ENCODE data around the gene NMNAT2.

The NMNAT2 gene

DNA sequence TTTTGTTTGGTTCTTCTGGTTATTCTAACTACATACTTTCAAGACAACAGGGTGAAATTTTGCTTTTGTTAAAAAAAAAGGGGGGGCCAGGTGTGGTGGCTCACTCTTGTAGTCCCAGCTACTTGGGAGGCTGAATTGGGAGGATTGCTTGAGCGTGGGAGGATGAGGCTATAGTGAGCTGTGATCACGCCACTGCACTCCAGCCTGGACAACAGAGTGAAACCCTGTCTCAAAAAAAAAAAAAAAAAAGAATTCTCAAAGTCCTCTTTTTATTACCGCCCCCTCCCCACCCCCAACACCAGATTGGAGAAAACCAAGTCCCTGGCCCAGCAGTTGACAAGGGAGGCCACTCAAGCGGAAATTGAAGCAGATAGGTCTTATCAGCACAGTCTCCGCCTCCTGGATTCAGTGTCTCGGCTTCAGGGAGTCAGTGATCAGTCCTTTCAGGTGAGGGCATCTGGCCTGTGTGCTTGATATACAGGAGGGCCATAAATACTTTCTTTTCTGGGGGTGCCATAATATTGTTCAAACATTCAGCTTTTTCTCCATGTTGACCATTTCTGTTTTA is 181.9 kb downstream of the NMNAT2 start:
- no peak for DNase-seq (ENCODE audit: low read depth)

DNA sequence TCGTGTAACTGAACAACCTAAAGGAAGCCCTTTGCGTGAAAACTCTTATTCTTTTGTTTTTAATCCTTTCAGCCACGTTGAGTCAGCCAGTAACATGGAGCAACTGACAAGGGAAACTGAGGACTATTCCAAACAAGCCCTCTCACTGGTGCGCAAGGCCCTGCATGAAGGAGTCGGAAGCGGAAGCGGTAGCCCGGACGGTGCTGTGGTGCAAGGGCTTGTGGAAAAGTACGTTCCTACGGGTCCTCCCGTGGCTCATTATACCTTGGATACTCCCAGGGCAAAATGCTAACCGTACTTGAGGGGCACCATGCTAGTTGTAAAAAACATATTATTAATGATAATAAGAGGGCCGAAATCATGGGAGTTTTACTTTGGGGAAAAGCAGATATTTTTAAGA is 182.7 kb downstream of the NMNAT2 start:
- DNase-seq (ENCODE audit: low read depth) = no peak

GRCh38 chr1:183234660-183235476 is 183.3 kb downstream of the NMNAT2 start:
- no peak for DNase-seq (ENCODE audit: low read depth)

- no peak for DNase-seq (ENCODE audit: low read depth)
These were observed 185.1 kb downstream of the NMNAT2 start for GRCh38 chr1:183233113-183233512.

DNA sequence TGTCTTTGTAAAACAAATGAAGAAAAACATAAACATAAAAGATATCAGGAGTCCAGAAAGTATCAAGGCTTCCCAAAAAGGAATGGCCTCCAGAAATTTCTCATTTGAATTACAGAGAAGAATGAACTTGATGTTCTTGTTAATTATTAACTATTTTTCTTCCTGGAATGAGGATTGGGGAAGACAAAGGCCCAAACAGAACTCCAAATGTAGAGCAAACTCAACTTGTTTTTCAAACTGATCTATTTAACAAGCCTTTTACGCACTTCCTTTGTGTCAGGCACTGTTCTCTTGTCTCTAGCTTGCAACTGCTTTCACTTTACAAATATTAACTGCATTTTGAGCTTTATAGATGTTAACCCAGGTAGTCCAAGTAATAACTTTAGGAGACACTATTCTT is 186.6 kb downstream of the NMNAT2 start:
- DNase-seq (ENCODE audit: low read depth) = no peak

- DNase-seq (ENCODE audit: low read depth) = no peak
These were observed 187.8 kb downstream of the NMNAT2 start for GRCh38 chr1:183230413-183230812.

DNA sequence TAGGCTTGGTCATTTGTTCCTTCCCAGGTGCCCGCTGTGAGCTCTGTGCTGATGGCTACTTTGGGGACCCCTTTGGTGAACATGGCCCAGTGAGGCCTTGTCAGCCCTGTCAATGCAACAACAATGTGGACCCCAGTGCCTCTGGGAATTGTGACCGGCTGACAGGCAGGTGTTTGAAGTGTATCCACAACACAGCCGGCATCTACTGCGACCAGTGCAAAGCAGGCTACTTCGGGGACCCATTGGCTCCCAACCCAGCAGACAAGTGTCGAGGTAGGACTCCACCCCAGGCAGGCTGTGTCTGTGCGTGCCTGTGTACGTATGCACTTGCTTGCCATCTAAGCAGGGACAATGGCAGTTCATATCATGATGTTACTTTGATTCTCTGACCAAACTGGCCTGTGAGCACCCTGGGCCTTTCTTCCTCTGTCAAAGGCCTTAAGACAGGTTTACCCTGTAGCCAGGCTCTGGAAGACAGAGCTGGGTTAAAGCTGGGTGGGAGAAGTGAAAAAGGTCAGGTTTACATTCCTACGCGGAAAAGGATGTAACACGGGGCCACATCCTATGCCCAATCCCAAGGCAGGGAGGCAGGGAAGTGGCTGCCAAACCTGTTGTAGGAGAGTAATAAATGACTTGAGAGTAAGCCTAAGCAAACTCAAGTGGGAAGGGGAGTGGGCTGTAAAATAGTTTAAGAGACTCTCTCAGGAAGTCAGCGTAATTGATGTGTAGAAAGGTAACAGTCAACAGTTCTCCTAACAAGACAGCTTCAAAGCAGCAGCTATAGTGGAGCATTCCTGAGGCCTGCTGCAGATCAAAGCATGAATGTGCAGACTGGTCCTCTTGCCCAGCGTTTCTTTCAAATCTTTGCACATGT is 189.6 kb downstream of the NMNAT2 start:
- no peak for DNase-seq (ENCODE audit: low read depth)

GRCh38 chr1:183227422-183228346 is 190.5 kb downstream of the NMNAT2 start:
- peak; percentile 11 for DNase-seq (ENCODE audit: low read depth)

DNA sequence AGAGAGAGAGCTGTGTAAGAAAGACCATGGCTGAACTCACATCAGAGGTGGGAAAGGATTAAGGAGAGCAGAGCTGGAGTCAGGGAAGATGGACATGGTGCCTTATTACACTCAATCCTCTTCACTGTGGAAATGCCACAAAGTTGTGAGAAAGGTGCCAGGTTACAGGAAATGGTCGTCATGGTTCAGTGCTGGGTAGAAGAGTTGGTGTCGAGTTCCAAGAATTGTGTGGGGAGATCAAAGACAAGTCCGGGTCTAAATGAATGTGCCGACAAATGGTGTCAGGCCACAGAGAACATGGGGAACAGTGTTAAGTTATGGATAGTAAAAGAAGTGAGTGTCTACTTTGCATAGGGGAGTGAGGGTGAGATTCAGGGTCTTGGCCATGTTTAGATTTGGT is 191.2 kb downstream of the NMNAT2 start:
- DNase-seq (ENCODE audit: low read depth) = no peak

- DNase-seq (ENCODE audit: low read depth) = no peak
These were observed 191.8 kb downstream of the NMNAT2 start for GRCh38 chr1:183226361-183226760.

- no peak for DNase-seq (ENCODE audit: low read depth)
These were observed 194.7 kb downstream of the NMNAT2 start for GRCh38 chr1:183223467-183223866.

DNA sequence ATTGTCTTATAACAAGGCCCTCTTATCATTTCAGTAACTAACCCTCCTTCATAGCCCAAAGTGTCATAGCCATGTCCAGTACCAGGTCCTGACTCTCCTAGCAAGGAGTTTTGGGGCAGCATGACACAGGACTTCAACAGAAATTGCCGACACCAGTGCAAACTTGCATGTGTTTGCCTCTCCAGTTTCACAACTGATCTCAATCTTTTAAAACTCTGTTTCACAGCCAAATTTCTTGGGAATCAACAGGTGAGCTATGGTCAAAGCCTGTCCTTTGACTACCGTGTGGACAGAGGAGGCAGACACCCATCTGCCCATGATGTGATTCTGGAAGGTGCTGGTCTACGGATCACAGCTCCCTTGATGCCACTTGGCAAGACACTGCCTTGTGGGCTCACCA is 195.3 kb downstream of the NMNAT2 start:
- no peak for DNase-seq (ENCODE audit: low read depth)

DNA sequence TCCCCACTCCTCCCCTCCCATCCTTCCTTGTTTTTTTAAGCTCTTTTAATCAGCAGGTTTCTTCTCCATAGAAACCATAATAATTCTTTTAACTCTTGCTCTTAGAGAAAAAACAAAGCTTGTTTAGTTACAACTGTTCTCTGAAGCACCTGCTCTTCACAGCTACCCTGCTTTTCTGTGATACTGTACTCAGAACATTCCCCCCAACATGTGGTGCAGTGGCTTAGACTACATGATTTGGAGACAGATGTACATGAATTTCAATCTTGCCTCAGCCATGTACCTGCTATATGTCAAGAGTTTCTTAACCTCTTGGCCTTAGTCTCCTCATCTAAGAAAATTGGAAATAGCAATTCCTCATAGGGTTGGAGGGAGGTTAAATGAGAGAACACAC is 198.6 kb downstream of the NMNAT2 start:
- no peak for DNase-seq (ENCODE audit: low read depth)

GRCh38 chr1:183218971-183219615 is 199.1 kb downstream of the NMNAT2 start:
- no peak for DNase-seq (ENCODE audit: low read depth)

DNA sequence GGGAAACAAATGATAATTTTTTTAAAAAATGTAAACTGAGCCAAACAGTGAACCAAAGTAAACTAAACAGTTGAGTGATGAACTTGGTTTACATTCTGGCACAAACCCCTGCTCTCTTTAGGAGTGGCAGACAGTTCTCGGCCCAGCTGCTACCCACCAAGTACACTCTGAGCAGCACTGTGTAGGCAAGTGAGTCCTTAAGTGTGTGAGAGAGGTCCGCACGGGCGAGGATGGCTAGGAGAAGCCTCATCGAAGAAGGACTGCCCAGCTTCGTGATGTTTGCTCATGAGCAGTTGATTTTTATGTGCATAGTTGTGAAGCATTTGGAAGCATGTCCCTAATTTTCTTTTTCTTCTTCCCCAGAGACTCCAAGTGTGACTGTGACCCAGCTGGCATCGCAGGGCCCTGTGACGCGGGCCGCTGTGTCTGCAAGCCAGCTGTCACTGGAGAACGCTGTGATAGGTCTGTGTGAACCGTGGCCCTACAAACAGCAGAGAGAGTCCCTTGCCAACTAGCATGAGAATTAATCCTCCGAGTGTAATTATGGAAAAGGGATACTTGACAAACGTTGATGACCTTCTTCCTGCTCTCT is 200.1 kb downstream of the NMNAT2 start:
- no peak for DNase-seq (ENCODE audit: low read depth)

DNA sequence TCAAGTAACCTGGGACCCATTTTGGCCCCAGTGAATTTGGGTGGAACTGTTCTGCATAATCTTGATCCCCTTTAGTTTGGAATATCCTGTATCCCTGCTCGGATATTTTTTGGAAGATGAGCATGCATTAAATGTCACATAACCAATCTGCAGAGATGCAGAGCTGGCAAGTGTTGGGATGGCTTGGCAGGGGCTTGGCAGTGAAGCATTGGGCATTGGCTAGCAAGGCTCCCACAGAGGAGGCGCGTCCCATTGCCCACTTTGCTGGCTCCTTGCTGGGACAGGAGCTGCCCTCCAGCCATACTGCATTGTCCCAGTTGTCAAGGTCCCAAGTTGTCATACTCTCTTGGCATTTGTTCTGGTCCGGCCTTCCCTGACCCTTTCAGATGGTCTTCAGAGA is 202.2 kb downstream of the NMNAT2 start:
- no peak for DNase-seq (ENCODE audit: low read depth)

DNA sequence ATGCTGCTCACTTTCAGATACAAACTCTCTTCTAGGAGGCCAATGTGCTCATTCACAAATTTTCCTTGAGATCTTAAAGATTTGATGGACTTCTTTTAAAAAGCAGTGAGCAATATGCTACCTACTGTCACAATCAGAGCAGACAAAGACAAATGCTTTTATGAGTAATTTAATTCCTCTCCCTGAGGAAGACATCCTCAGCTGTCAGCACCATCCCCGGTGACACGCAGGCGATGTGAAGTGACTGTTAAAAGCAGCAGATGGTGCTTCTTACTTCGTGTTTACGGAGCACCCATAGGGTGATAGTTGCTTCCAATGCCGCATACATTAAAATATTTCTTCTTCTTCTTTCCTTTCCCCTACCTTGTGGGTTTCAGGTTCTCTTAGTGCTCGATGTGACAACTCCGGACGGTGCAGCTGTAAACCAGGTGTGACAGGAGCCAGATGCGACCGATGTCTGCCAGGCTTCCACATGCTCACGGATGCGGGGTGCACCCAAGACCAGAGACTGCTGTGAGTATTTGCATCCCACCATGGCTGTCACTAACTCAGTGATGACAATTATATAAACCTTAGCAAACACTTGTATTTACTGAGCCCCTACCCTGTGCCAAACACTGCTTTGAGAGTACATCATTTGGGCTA is 203.0 kb downstream of the NMNAT2 start:
- DNase-seq (ENCODE audit: low read depth) = no peak

DNA sequence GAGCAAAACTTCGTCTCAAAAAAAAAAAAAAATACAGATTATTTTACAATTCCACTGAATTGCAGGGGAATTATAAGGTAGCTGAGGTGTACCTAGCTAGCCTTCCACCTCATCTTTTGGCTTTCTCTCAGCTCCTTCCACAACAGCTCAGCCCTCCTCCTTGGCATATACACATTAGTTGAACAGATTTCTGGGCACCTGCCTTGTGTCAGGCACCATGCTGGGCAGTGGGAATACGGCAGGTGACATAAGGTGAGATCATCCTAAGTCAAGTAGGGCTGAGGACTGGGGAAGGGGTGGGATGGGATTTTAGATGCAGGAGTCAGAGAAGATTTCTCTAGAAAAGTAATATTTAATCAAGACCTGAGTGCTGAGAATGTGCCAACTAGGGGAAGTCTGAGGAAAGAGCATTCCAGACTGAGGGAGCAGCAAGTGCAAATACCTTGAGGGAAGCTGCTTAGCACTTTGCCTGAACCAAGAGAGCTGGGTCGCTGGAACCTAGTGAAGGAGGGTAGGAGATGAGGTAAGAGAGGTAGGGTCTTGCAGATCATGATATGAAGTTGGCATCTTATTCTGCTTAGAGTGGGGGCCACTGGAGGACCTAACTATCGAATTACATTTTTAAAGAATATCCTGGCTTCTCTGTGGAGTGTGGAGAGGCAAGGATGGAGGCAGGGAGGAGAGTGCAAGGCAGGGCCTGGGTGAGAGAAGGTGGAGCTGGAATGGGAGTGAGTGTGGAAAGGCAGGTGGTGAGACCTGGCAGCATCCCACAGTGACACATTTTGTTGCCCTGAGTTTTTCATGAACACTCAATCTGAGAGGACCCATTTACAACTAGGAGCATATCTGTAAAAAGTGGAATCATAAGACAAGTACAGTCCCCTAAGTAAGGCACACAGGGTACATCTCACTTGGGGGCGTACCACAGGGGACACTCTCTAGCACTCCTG is 203.9 kb downstream of the NMNAT2 start:
- no peak for DNase-seq (ENCODE audit: low read depth)

DNA sequence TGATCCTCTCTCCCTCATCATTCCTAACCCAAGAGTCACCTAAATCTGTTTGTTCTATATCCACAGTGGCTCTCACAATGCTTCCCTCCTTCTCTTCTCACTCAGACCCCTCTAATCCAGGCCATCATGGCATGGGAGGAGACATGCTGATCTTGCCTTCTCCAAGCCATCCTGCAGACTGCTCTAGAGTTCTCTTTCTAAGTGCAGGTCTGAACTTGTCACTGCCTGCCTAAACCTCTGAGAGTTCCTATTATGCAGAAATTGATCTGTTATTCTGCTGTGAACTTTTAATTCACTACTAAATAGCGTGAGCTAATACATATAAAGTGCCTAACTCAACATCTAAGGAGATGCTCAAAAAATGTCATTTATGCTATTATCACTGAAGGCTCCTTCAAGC is 205.3 kb downstream of the NMNAT2 start:
- DNase-seq (ENCODE audit: low read depth) = no peak

All from CMK (cell line).